Stimulated activated CD4-positive, alpha-beta T cell treated with anti-CD3 and anti-CD28 coated beads, Interleukin-12 subunit alpha, Interleukin-12 subunit beta, amount 100 ng/mL, for 4 hours (primary cell): ENCODE measurements around the gene IFT27.
"Not testable (repeated sequence)": the region's sequence is repeated elsewhere in the genome, so short reads cannot be mapped to it uniquely, and the experiment has no call there.

ENCODE experiments used
- DNase-seq: peaks from one replicate; pipeline ENCODE4 v3.0.0-alpha.2; 2020

The IFT27 gene

GRCh38 chr22:36743011-36743410 is 32.9 kb downstream of the IFT27 start:
- DNase-seq: no peak

DNA sequence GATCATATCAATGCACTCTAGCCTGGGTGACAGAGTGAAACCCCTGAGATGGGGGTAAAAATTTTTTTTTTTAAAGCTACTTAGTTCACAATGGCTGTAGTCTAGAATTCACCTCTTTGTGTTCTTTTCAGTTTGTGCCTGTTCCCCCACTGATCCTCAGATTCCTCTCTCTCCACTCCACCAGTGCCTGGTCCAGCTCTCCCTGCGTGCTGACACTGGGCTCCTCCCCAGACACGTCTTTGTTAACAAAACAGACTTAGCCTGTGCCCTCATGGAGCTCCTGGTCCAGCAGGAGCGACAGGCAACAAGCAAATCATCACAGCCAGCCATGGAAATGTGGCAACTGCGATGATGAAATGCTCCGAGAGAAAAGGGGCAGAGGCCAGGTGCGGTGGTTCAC is 34.0 kb downstream of the IFT27 start:
- DNase-seq: no peak

GRCh38 chr22:36741204-36741793 is 34.6 kb downstream of the IFT27 start:
- DNase-seq: no peak

- no peak for DNase-seq
Observed at GRCh38 chr22:36740716-36741115, 35.2 kb downstream of the IFT27 start.

- DNase-seq: no peak
Observed at GRCh38 chr22:36739185-36739584, 36.7 kb downstream of the IFT27 start.

DNA sequence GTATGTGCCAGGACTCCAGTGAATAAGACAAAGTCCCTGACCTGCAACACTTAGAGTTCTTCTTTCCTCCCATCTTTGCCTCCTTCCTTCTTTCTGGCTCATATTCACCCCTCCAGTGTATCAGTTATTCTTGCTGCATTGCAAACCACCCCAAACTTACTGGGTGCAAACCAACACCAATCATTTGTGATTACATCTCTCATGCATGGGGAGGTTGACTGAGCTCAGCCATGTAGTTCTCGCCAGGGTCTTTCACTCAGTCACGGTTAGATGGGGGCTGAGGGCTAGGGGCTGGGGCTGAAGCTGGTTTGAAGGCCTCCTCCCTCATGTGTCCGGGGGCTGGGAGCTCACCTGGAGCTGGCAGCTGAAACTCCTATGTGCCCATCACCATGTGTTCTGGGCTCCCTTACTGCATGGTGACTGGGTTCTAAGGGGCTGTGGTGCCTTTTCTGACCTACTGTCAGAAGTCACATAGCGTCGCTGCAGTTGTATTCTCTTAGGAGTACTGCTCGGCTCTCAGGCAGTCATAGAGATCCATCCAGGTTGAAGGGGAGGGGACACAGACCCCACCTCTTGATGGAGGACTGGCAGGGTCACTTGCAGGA is 37.4 kb downstream of the IFT27 start:
- DNase-seq: no peak

DNA sequence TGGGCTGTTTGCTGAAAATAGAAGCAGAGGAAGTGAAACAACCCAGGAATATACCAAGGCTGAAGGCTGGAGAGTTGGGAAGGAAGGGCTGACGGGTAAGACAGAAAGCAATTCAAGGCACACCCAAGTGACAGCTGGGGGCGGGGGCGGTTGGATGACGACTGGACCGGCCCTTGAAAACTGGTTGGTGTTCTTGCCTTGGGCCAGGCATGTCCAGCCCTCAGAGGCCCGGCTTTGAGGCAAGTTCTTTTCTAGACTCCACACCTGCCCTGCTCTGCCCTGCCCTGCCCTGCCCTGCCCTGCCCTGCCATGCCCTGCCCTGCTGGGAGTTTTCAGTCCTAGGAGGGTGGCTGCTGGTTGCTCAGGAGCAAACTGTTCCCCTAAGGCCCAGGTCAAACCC is 38.1 kb downstream of the IFT27 start:
- no peak for DNase-seq

- DNase-seq: no peak
Observed at GRCh38 chr22:36736701-36737320, 39.1 kb downstream of the IFT27 start.

- no peak for DNase-seq
Observed at GRCh38 chr22:36734171-36735058, 41.5 kb downstream of the IFT27 start.

DNA sequence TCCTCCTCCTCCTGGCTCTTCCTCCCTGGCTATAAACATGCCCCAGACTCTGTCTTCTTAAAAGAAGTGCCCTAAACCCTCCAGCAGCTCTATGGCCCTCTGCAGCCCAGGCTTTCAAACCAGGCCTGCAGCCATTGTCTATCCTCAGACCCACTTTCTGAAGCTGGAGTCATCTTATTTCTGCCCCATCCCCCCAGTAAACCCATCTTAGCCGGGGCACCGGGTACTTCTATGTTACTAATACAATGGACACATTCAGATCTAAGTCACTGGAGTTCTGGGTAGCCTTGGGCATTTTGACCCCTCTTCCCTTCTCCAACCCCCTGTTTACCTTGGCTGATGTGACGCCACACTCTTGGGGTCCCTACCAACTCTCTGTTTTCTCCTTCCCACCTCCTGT is 42.6 kb downstream of the IFT27 start:
- no peak for DNase-seq

DNA sequence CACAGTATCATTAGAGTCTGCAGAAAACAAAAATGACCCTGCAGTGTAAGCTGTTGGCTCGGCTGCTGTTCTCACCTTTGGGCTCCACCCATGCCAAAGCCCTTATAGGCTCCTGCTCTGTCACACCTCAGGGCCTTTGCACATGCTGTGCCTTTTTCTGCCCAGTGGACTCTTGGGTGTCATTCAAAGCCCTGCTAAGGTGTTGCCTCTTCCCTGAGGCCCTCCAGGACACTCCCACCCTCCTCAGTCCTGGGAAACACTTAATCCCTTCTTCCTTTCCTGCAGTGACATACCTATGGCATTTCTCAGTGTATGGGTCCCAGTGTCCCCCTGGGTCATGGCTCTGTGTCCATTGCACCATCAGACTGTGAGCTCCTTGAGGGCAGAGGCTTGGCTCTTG is 43.3 kb downstream of the IFT27 start:
- DNase-seq: no peak

DNA sequence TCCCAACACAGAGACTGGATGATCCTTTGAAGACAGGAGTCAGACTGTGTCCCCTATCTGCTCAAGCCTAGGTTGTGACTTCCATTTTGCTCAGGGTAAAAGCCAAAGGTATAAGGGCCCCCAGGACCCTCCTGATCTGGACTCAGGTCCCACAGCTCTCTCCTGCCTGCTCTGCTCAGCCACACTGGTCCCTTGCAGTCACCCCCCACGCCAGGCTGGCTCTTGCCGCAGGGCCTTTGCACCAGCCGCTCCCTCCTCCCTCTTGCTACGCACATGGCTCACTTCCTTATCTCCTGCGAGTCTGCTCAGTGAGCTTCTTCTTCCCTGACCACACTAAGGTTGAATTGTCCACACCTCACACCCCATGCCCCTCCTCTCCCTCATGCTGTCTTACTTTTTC is 44.0 kb downstream of the IFT27 start:
- no peak for DNase-seq

DNA sequence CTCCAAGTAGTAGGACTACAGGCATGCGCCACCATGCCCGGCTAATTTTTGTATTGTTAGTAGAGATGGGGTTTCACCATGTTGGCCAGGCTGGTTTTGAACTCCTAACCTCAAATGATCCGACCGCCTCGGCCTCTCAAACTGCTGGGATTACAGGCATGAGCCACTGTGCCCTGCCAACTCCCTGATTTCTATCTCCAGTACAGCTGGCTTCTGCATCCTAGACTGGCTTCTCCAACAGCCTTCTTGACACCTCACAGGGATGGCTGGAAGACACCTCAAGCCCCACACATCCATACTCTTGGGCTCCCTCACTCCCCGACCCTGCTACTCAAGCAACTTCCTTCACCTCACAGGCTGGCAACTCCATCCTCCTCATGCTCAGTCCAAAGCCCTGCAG is 44.6 kb downstream of the IFT27 start:
- DNase-seq: not testable (repeated sequence)

DNA sequence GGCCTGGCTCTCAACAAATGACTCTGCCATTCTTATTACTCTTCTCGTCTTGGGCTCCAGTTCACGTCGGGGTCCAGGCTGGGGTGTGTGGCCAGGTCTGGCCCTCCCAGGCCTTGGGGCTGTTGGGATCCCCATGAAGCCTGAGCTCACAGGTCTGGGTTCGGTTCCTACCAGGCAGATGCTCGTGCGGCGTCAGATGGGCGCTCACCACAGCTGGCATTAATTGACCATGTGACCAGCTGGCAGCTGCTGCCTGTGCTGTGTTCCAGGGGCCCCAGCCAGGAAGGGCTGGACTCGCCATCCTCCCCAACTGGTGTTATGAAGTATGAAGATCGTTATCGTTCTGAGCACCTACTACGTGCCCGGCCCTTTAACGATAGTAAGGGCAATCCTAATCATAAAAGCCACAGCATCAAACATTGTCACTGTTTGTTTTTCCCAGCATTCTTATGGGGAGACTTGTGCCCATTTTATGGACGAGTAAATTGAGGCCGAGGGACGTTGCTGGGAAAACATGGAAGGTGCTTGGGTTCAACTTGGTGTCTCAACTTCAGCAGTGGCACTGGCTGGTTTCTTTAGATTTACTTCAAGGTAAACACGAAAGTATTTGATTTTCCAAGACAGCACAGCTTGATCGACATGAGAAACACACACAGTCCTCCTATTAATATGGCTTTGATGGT is 45.6 kb downstream of the IFT27 start:
- no peak for DNase-seq

DNA sequence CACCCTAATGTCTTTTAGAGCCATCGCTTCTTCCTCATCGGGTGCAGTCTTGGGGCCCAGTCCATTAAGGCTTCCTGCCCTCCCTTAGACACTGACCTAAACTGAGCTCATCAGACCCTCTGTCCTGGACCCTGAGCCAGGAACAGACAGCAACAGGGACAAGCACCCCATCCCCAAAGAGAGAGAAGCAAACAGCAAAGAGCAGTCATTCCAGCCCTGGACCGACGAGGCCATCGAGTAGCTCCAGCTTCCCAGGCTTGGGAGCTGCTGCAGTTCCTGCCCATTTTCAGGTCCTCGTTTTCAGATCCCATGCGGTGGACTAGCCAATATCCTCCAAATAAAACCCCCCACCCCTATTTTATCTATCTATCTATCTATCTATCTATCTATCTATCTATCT is 46.6 kb downstream of the IFT27 start:
- DNase-seq: no peak

DNA sequence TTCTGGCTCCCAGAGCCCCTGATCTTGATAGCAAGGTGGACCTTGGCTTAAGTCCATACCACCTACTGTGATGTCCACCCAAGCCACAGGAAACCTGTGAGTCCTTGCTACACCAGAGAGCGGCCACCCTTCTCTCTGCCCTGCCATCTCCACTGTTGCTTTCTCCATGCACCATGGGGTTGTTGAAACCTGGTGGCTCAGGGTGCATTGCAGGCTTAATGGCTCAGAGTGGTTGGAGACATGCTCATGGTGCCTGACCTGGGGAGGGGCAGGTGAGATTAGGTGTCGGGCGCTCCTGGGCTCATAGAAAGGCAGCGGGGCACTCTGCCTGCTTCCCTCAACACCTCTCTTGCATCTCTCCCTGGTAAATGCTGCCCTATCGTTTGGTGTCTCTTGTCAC is 47.4 kb downstream of the IFT27 start:
- no peak for DNase-seq

- no peak for DNase-seq
Observed at GRCh38 chr22:36727927-36728488, 47.9 kb downstream of the IFT27 start.

DNA sequence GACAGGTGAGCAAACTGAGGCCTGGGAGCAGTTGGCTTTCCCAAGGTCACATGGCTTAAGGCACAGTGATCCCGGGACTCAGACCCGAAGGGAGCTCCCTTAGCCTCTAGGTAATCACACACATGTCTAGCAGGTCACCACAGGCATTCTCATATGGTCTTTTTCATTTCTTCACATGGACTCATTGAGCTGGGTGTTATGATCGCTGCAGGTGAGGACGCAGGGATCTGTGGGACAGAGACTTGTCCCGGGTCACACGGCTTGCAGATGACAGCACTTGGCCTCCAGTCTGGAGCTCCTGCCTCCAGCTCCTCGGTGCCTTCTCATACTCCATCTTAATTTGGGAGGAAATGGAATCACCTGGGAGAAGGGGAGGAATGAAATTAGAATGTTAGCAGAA is 48.8 kb downstream of the IFT27 start:
- DNase-seq: no peak

DNA sequence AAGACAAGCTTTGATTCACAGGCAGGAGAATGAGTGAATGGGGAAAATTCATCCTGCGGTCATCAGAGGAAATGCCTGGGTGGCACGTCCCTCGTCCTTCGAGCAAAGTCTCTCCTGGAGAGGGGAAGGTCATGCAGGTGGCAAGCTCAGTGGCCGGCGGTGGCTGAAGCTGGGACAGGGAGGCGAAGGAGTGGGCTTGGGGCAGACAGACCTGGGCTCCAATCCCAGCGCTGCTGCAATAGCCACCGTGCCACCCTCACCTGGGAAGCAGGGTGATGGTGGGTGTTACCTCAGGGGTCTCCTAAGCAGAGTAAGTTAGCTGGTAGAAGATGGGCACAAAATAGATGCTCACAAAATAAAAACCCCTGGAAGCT is 49.9 kb downstream of the IFT27 start:
- DNase-seq: no peak

DNA sequence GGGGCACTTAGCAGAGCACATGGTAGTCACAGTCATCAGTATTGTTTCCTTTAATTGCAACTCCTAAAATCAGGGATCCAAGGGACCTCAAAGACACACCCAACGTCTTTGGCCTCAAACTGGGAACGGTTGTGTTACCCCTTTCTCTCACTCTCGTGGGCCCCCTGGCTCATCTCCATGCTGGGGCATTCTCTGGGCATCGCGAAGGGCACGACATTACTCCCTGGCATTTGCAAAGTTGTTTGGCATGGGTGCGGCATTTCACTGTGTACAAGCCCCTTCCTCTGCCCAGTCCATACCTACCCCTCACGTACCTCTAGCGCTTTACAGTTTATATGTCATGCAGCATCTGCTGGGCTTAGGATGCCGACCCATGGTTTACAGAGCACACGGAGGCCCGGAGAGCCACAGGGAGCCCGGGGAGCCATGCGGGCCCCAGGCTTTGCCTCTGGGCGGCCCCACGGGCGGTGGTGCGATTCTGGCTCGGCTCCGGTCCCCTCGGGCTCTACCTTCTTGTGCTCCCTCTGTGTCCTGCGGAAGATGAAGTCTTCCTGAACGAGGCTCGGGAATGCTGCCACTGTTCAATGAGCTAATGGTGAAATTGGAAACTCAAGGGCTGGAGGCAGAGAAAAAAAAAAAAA is 50.4 kb downstream of the IFT27 start:
- DNase-seq: no peak

- DNase-seq: no peak
Observed at GRCh38 chr22:36724836-36725235, 51.1 kb downstream of the IFT27 start.

- no peak for DNase-seq
Observed at GRCh38 chr22:36722055-36722454, 53.9 kb downstream of the IFT27 start.
